Lower leg skin (tissue), 3 donors: ENCODE measurements around the gene PGM5.
"Not testable (repeated sequence)": the region's sequence is repeated elsewhere in the genome, so short reads cannot be mapped to it uniquely, and the experiment has no call there.

Experiments
- CTCF ChIP-seq, 3 donors: fragments of 450-650 bp; IDR thresholded peaks; one replicate each; pipeline ENCODE4 v1.5.1; 2016; ENCODE audit warnings: antibody characterized with exemption in 3 of 3, mild to moderate bottlenecking in 3 of 3, moderate library complexity in 2 of 3
- POLR2A ChIP-seq, 2 donors: fragments of 450-650 bp; IDR thresholded peaks; one replicate each; pipeline ENCODE4 v1.6.1; 2016 to 2017; ENCODE audit warnings: antibody characterized with exemption in 2 of 2, mild to moderate bottlenecking in 1 of 2, moderate library complexity in 1 of 2

GRCh38 chr9:68307127-68307526 lies 49.3 kb upstream of the PGM5 start:
- not testable (repeated sequence) for TF ChIP-seq CTCF, POLR2A (IDR thresholded peaks at IDR 0.05)
